HEK293 (cell line): Measurements from ENCODE around the gene MBP.
A peak's percentile ranks its signal among the peaks of the same experiment; 100 is the strongest.

Experiments used
- CTCF ChIA-PET: fragments of 350-600 bp; formaldehyde crosslinking; extraction: SDS; loops from one replicate; lab custom pipeline; 2021; ENCODE audit warnings: antibody characterized with exemption; lab: Yijun Ruan, JAX
- POLR2A ChIA-PET: fragments of 300-600 bp; formaldehyde crosslinking; extraction: SDS; loops from one replicate; lab custom pipeline; 2020; ENCODE audit warnings: antibody characterized with exemption, inconsistent platforms; lab: Yijun Ruan, JAX
- H3K27ac ChIP-seq: fragments of 200-500 bp; sonication (Bioruptor generic); 2 replicates; pipeline ENCODE4 v1.5.1; 2014; ENCODE audit warnings: low read depth, low read length, control low read depth, inconsistent platforms; ENCODE audit errors: extremely low read depth
- H3K36me3 ChIP-seq, 2 experiments: fragments of 200-500 bp in 1 of 2; sonication (Bioruptor generic) in 1 of 2; 1 replicate in 1 of 2; 2 replicates in 1 of 2; pipeline ENCODE4 v1.5.1; 2014 to 2017; ENCODE audit warnings: inconsistent platforms in 2 of 2, low read length in 2 of 2; ENCODE audit not compliant: control insufficient read depth in 2 of 2, insufficient read depth in 1 of 2
- H3K4me1 ChIP-seq: fragments of 200-500 bp; sonication (Bioruptor generic); 2 replicates; pipeline ENCODE4 v1.5.1; 2014; ENCODE audit warnings: mild to moderate bottlenecking, low read length, inconsistent platforms; ENCODE audit not compliant: control insufficient read depth, insufficient read depth
- H3K4me3 ChIP-seq: 2 replicates; pipeline ENCODE4 v1.5.1; 2011; ENCODE audit warnings: low read depth, mild to moderate bottlenecking, control low read depth, low read length, moderate library complexity
- H3K9me3 ChIP-seq: fragments of 200-500 bp; sonication (Bioruptor generic); 2 replicates; pipeline ENCODE4 v1.5.1; 2014; ENCODE audit warnings: low read depth, low read length, inconsistent platforms; ENCODE audit not compliant: control insufficient read depth, insufficient read depth
- BCL11B ChIP-seq: fragments of 450-650 bp; formaldehyde crosslinking; IDR thresholded peaks from 2 replicates; pipeline ENCODE4 v1.5.1; 2016; ENCODE audit warnings: low read depth, missing biosample characterization, missing genetic modification characterization
- GLI2 ChIP-seq: fragments of 450-650 bp; formaldehyde crosslinking; IDR thresholded peaks from 2 replicates; pipeline ENCODE4; 2017; ENCODE audit warnings: missing biosample characterization, missing genetic modification characterization, low read depth, borderline replicate concordance
- HIC1 ChIP-seq: fragments of 450-650 bp; formaldehyde crosslinking; IDR thresholded peaks from 2 replicates; pipeline ENCODE4 v1.5.1; 2016; ENCODE audit warnings: missing biosample characterization, missing genetic modification characterization
- HOXD13 ChIP-seq: sonication (generic); formaldehyde crosslinking; IDR thresholded peaks from 2 replicates; pipeline ENCODE4 v1.8.0; 2022; ENCODE audit warnings: missing genetic modification reagents, borderline replicate concordance
- INSM2 ChIP-seq: fragments of 450-650 bp; formaldehyde crosslinking; IDR thresholded peaks from 2 replicates; pipeline ENCODE4 v1.5.1; 2016; ENCODE audit warnings: missing biosample characterization, missing genetic modification characterization
- PRDM4 ChIP-seq: fragments of 450-650 bp; formaldehyde crosslinking; IDR thresholded peaks from 2 replicates; pipeline ENCODE4 v1.5.1; 2017; ENCODE audit warnings: missing biosample characterization, missing genetic modification characterization
- PRDM6 ChIP-seq: fragments of 450-650 bp; formaldehyde crosslinking; IDR thresholded peaks from 2 replicates; pipeline ENCODE4 v1.5.1; 2017; ENCODE audit warnings: missing biosample characterization, missing genetic modification characterization
- SALL2 ChIP-seq: fragments of 450-650 bp; formaldehyde crosslinking; IDR thresholded peaks from 2 replicates; pipeline ENCODE4 v1.5.0; 2017; ENCODE audit warnings: missing biosample characterization, mild to moderate bottlenecking, missing genetic modification characterization, borderline replicate concordance
- SP7 ChIP-seq: fragments of 450-650 bp; formaldehyde crosslinking; IDR thresholded peaks from 2 replicates; pipeline ENCODE4 v1.5.1; 2016; ENCODE audit warnings: missing biosample characterization, missing genetic modification characterization
- ZEB2 ChIP-seq: fragments of 450-650 bp; formaldehyde crosslinking; IDR thresholded peaks from 2 replicates; pipeline ENCODE4 v1.5.1; 2016; ENCODE audit warnings: missing biosample characterization, missing genetic modification characterization
- ZNF146 ChIP-seq: fragments of 450-650 bp; formaldehyde crosslinking; IDR thresholded peaks from 2 replicates; pipeline ENCODE4 v1.5.1; 2016; ENCODE audit warnings: missing biosample characterization, missing genetic modification characterization
- ZNF202 ChIP-seq: fragments of 450-650 bp; formaldehyde crosslinking; IDR thresholded peaks from 2 replicates; pipeline ENCODE4 v1.5.1; 2016; ENCODE audit warnings: missing biosample characterization, missing genetic modification characterization, borderline replicate concordance
- ZNF366 ChIP-seq: fragments of 450-650 bp; formaldehyde crosslinking; conservative IDR thresholded peaks from 2 replicates; pipeline ENCODE4 v1.5.1; 2016; ENCODE audit warnings: missing biosample characterization, missing genetic modification characterization
- ZNF600 ChIP-seq: fragments of 450-650 bp; formaldehyde crosslinking; IDR thresholded peaks from 2 replicates; pipeline ENCODE4 v1.5.1; 2016; ENCODE audit warnings: missing biosample characterization, missing genetic modification characterization
- ZNF629 ChIP-seq: fragments of 450-650 bp; formaldehyde crosslinking; IDR thresholded peaks from 2 replicates; pipeline ENCODE4 v1.5.1; 2017; ENCODE audit warnings: missing biosample characterization, missing genetic modification characterization
- ZNF843 ChIP-seq: fragments of 450-650 bp; formaldehyde crosslinking; IDR thresholded peaks from 2 replicates; pipeline ENCODE4 v1.5.1; 2016; ENCODE audit warnings: missing biosample characterization, missing genetic modification characterization
- ZXDB ChIP-seq: fragments of 450-650 bp; formaldehyde crosslinking; IDR thresholded peaks from 2 replicates; pipeline ENCODE4 v1.5.1; 2016; ENCODE audit warnings: missing biosample characterization, missing genetic modification characterization

Gene MBP

GRCh38 chr18:77102259-77103040 is 30.1 kb downstream of the MBP start:
- POLR2A ChIA-PET: interaction anchor here (1.2 kb wide), 2 partner anchors 29 to 33 kb away, joined by 5 read pairs; no protein-coding TSS in a partner anchor
- no peaks in the 10 kb centered on the region for H3K9me3 ChIP-seq
- peaks cover 27% of the 10 kb centered on the region for H3K4me1 ChIP-seq
- H3K27ac ChIP-seq: no peak overlapping the region
- no peak overlapping the region for H3K4me3 ChIP-seq
- TF ChIP-seq ZNF202 (tag by site-specific recombination) (no peak), ZNF366 (tag by site-specific recombination) (peak; percentile 62), SALL2 (tag by site-specific recombination) (no peak), HOXD13 (no peak), PRDM4 (peak; percentile 71), SP7 (tag by site-specific recombination) (peak; percentile 42; the same call in 1 of the 2 replicates), HIC1 (tag by site-specific recombination) (peak; percentile 74), GLI2 (tag by site-specific recombination) (0 out of 2 replicates have a peak, but pooled peaks have one; percentile 3), ZXDB (tag by site-specific recombination) (peak; percentile 49), PRDM6 (tag by site-specific recombination) (peak; percentile 89), BCL11B (tag by site-specific recombination) (peak; percentile 29; the same call in 1 of the 2 replicates), ZNF600 (tag by site-specific recombination) (no peak), ZNF146 (tag by site-specific recombination) (no peak), INSM2 (tag by site-specific recombination) (peak; percentile 72), ZNF629 (tag by site-specific recombination) (peak; percentile 54), ZNF843 (tag by site-specific recombination) (peak; percentile 80), ZEB2 (tag by site-specific recombination) (peak; percentile 28; the same call in 1 of the 2 replicates)
- peaks cover 0 to 4% of the 10 kb centered on the region in 2 experiments; a peak in 2 of 3 replicates for H3K36me3 ChIP-seq
- CTCF ChIA-PET: interaction anchor here (0.9 kb wide), 1 partner anchor 12 kb away, joined by 3 read pairs; no protein-coding TSS in a partner anchor
